WERI-Rb-1 (cell line): ENCODE results near the gene ACTN2.

Experiments
- DNase-seq: peaks from one replicate; pipeline ENCODE4 v3.0.0-alpha.2; 2020
- H3K27ac ChIP-seq: fragments of 250-450 bp; sonication (Bioruptor Pico); 2 replicates; pipeline ENCODE4 v1.5.1; 2020; ENCODE audit warnings: mild to moderate bottlenecking, moderate library complexity
- H3K27me3 ChIP-seq: fragments of 250-450 bp; sonication (Bioruptor Pico); 2 replicates; pipeline ENCODE4 v1.5.1; 2021; ENCODE audit warnings: mild to moderate bottlenecking, low read depth, moderate library complexity; ENCODE audit not compliant: insufficient read depth, severe bottlenecking
- H3K36me3 ChIP-seq: fragments of 250-450 bp; sonication (Bioruptor Pico); 2 replicates; pipeline ENCODE4 v1.5.1; 2020; ENCODE audit warnings: mild to moderate bottlenecking, moderate library complexity
- H3K4me3 ChIP-seq: 2 replicates; pipeline ENCODE4 v1.5.1; 2011; ENCODE audit warnings: low read depth, mild to moderate bottlenecking, control low read depth, low read length
- H3K9me3 ChIP-seq: fragments of 250-450 bp; sonication (Bioruptor Pico); 2 replicates; pipeline ENCODE4 v1.5.1; 2021; ENCODE audit warnings: mild to moderate bottlenecking, moderate library complexity; ENCODE audit not compliant: severe bottlenecking
- CTCF ChIP-seq: IDR thresholded peaks from 2 replicates; pipeline ENCODE4 v1.5.1; 2011; ENCODE audit warnings: low read depth, mild to moderate bottlenecking, control low read depth, inconsistent platforms, low read length

ACTN2 gene

GRCh38 chr1:236720611-236721010, 34.3 kb downstream of the ACTN2 start:
- no peak for DNase-seq
- Histone ChIP-seq H3K27me3 (no peaks in the 10 kb centered on the region), H3K4me3 (no peak overlapping the region), H3K27ac (no peak overlapping the region), H3K36me3 (no peaks in the 10 kb centered on the region), H3K9me3 (peaks cover 7% of the 10 kb centered on the region)
- TF ChIP-seq CTCF, result no peak

DNA sequence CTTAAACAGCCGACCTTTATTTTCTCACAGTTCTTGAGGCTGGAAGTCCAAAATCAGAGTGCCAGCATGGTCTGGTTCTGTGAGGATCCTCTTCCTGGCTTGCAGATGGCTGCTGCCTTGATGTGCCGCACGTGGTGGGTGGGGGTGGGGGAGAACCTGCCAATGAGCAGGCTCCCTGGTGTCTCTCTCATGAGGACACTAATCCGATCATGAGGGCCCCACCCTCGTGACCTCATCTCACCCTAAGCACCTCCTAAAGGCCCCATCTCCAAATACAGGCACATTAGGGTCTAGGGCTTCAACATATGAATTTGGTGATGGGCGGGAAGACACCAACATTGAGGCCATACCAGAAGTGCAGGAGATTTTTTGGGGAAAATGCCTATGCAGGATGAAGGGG, 37.8 kb downstream of the ACTN2 start:
- no peak for DNase-seq
- Histone ChIP-seq H3K27ac (no peak overlapping the region), H3K9me3 (peaks cover 7% of the 10 kb centered on the region), H3K36me3 (no peaks in the 10 kb centered on the region), H3K4me3 (no peak overlapping the region), H3K27me3 (no peaks in the 10 kb centered on the region)
- no peak for TF ChIP-seq CTCF

GRCh38 chr1:236724506-236724905, 38.2 kb downstream of the ACTN2 start:
- Histone ChIP-seq H3K9me3 (peaks cover 7% of the 10 kb centered on the region), H3K27ac (no peak overlapping the region), H3K27me3 (no peaks in the 10 kb centered on the region), H3K36me3 (no peaks in the 10 kb centered on the region), H3K4me3 (no peak overlapping the region)
- TF ChIP-seq CTCF, result no peak
- DNase-seq, result no peak

DNA sequence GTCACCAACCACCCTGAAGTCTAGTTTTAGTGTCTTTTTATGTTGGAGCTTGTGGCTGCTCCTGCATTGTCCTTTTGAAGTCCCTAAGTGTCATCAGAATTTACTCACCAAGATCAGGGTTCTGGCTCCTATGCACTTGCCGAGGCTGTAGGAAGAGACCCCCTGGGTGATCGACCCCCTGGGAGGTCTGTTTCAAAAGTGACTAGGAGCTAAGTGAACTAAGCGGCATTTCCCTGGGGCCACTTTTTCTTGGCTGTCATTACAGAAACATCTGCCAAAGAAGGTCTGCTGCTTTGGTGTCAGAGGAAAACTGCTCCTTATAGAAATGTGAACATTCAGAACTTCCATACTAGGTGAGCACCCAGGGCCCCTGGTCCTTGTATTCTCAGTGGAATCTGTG, 39.4 kb downstream of the ACTN2 start:
- Histone ChIP-seq H3K9me3 (peaks cover 7% of the 10 kb centered on the region), H3K27me3 (no peaks in the 10 kb centered on the region), H3K36me3 (no peaks in the 10 kb centered on the region), H3K27ac (no peak overlapping the region), H3K4me3 (no peak overlapping the region)
- DNase-seq, result no peak
- no peak for TF ChIP-seq CTCF

- Histone ChIP-seq H3K27ac (no peak overlapping the region), H3K27me3 (no peaks in the 10 kb centered on the region), H3K36me3 (no peaks in the 10 kb centered on the region), H3K9me3 (peaks cover 7% of the 10 kb centered on the region), H3K4me3 (no peak overlapping the region)
- no peak for DNase-seq
- TF ChIP-seq CTCF, result no peak
Measured at GRCh38 chr1:236727521-236727920, 41.2 kb downstream of the ACTN2 start.

DNA sequence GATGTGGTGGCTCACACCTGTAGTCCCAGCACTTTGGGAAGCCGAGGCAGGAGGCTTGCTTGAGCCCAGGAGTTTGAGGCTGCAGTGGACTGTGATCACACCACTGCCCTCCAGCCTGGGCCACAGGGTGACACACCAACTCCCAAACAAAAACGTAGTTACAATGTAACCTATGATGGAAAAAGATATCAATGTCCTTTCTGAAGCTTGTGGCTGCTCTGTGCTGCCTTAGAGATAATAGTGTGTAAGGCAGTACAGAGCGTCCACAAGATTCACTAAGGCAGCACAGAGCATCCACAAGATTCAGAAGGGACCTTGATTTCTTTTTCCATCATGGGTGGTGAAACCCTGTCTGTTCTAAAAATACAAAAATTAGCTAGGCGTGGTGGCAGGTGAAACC, 42.5 kb downstream of the ACTN2 start:
- no peaks in the 10 kb centered on the region for H3K36me3 ChIP-seq
- TF ChIP-seq CTCF, result no peak
- H3K4me3 ChIP-seq, result no peak overlapping the region
- H3K27me3 ChIP-seq, result no peaks in the 10 kb centered on the region
- peaks cover 5% of the 10 kb centered on the region for H3K9me3 ChIP-seq
- no peak overlapping the region for H3K27ac ChIP-seq
- DNase-seq, result no peak
